Measurements from ENCODE around the gene GFRA1.

Gene GFRA1

DNA sequence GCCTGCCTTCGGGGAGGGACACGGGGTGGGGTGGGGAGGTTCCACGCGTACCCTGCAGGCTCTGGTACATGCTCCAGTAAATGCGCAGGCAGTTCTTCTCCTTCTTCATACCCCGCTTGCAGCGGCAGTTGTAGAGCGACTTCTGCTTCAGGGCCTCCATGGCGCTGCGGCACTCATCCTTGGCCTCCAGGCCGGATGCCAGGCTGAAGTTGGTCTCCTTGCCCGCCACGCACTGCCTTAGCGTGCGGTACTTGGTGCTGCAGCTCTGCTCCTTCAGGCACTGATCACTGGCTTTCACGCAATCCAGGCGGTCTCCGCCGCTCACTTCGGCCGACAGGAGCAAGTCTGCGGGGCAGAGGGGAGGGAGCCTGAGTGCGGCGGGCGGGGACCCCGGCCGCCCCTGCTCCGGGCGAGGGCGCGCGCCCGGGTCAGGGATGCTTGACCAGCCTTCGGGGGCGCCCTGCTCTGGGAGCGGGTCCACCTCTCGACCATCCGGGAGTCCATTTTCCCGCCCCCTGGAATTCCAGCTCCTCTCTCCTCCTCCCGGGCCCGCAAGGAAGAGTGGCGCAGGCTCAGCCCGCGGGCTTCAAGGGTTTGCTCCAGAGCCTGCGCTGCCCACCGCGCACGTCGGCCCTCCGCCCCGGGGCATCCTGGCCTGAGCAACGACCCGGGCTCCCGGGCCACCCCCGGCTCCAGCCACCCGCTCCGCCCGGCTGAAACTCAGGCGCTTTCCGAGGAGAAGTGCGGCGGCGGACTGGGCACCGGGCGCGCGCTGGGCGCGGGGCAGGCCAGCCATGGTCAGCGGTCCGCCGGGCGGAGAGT is 2.0 kb downstream of the GFRA1 start:
- no peak for DNase-seq

DNA sequence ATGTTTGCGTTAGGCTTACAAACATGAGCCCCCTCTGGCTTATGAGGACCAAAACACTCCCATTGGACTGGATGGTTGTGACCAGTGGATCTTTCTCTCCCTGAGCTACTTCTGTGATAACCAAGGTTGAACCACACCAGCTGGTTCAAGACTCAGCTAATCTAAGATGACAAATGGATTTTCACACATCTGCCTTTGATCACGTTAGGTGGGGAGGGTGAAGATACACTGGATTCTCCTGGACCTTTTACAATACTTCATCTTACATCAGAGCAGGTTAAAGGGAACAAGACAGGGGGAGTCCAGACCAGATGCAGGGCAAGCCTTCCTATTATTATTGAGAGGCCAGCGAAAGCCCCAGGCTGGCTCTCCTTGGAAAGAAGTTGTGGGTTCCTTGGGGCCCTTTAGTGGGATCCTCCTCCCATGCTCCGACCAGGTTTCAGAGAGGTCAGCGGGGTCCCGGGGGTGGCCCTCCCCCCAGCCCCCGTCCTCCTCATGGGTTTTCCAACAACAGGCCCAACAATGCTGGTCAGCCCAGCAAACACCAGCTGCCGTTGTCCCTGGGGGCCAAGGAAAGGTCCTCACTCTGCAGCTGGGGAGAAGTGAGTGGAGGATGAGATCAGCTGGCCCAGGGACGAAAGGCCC is 2.8 kb downstream of the GFRA1 start:
- no peak for DNase-seq

DNA sequence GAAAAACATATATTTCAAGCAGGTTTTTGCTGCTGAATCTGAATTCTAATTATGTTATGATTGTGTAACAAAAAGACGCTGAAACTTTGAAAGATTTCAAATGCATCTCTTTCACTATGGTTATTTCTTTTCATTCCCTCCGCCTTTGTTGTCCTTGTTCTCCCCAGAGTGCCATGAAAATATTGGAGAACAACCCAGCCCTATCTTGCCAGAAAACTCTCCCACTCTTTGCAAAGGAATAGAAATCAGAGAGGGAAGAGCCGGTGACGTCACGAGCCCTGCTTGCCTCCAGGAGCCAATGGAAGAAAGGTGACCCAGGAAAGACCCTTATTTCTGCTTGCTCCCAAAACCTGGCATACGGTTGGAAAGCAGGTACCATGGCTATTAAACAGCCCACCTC is 3.4 kb downstream of the GFRA1 start:
- DNase-seq: no peak

DNA sequence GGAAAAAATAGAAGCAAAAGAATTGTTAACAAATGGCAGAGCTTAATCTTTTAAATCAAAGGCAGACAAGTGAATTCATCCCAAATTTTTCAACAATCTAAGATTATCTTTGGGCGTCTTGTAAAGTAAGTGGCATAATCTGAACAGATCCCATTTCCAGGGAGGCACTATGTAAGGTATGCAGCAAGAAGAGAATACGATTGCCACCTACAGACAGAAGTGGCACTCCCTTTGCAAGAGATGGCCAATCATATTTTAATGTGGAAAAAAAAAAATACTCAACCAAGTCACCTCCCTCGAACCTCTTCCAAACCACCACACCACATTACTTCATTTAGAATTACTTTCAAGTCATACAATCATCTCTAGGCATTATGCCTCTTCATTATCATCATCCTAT is 4.0 kb downstream of the GFRA1 start:
- no peak for DNase-seq

DNA sequence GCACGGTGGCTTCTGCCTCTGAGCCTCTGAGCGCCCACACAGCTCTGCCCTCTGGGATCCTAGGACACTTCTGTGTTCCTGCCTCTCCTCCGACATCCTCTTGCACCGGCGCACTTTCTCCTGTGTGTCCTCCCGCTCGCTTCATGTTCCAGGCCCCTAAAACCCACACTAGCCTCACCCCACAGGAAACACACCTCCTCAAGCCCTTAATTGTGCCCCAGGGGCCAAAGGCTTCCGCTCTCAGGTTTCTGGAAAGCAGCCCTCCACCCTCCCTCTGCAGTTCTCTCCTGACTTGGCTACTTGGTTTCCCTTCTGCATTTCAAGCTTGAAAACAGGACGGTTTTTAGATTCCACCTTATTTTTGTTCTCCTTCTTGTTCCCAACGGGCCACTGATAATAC is 7.3 kb downstream of the GFRA1 start:
- DNase-seq: no peak

DNA sequence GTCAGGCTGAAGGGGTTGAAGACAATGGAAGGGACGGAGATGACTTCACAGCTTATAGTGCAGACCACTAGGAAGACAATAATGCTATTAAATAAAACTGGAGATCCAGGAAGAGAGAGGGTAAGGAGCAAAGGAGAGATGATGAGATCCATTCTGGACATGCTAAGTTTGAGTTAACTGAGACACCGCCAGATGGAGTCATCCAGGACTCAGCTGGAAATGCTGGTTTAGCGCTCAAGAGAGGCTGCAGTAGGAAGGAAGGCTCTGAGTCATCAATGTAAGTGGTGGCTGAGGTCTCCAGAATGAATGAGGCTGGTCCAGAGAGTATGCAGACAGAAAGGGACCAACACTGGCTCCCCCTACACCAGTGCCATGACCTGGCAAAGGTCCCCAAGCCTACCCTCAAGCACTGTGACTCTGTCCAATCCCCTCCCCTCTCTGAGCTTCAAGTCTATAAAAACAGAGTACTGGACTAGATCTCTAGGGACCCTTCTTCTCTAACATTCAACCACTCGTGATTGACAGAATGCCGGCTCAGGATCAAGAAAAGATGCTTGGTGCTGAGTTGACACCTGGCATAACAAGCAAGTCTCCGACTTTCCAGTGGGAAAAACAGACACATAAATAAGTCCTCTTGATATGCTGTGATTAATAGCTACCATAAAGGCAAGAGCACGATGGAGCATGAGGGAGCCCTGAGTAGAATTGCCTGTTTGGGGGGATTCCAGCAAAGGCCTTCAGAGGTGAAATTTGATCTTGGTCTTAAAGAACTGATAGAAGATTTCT is 8.9 kb downstream of the GFRA1 start:
- DNase-seq: no peak

DNA sequence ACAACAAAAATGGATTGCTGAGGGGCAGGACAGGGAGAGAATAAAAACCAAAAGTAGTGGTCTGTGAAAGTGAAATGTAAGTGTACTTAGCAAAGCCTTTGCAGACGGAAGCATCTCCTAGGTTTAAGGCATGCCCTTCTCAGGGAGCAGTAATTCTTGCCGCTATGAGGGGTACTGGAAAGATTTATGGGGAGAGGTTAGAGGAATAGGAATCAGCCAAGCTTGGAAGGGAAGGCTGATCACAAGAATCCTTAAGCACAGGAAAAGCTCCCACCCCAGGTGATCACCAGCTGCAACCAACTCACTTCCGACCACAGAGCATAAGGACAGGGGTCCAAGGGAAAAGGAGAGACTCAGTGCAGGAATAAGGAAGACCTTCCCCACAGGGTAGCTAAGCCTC is 10.3 kb downstream of the GFRA1 start:
- DNase-seq: no peak

DNA sequence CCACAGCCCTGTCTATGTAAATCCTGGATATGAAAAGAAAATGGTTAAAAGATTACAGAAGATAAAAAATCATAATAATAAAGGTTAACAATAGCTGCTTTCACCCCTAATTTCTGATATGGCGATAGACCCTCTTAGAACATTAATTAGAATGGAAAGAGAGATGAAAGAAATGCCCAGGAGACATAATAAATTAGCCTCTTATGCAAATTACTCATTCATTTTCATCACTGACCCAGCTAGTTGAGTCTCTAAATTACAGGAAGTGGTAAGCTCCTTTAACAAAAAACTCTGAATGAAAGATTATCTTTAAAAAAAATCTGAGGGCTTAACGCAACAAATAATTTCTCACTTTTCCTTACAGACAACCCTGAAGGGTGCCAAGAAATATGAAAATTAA is 12.4 kb downstream of the GFRA1 start:
- no peak for DNase-seq

DNA sequence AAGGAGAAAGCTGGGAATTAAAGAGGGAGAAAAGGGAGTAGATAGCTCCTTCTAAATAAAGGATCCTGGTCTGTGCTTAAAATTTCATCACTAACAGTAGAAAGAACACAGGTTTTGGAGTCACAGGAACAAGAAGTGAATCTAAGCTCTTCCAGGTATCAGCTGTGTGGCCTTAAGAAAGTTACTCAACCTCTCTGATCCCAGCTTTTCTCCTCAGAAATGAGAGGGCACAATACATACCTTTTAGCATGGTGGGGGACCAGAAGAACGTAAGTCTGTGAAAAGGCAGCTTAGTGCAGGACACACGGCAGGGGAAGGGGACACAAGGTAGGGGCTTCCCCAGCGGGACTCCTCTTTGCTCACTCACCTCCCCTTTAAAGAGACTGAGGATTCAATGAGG is 13.4 kb downstream of the GFRA1 start:
- DNase-seq: no peak

DNA sequence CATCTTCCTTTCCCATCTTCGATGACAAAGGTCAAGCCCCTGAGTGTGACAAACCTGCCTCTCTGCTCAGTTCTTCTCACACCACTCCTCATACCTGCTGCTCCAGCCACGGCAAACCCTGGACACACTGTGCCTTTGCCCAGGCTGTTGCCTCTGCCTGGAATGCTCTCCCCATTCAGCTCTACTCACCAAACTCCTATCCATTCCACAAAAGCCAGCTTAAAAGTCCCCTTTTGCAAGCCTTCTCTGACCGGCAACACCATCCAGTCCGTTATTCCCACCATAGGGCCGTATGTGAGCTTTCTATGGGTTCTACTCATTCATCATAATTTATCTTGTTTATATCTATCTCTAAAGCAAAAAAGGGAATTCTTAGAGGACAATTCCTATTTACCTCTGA is 15.2 kb downstream of the GFRA1 start:
- no peak for DNase-seq

DNA sequence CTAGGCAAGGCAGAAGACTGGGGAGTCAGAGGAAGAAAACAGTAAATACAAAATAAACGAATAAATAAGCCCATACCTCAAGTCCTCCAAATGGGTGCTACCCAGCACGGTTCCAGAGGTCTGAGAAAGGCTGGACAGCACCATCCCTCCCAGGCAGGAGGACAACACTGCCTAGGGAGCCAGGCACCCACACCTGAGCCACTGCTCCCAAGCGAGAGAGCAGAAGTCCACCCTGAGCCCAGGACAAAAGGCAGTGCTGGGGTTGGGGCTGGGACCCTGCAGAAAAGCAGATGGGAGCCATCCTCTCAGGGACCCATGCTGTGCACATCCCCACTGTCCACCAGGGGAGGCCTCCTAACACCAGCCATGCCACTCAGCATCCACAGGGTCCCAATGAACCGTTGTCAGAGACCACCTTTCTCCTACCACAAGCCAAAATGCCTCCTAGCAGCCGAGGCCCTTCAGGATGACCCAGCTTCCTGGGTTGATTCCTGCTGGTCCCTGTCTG is 16.2 kb downstream of the GFRA1 start:
- DNase-seq: no peak

DNA sequence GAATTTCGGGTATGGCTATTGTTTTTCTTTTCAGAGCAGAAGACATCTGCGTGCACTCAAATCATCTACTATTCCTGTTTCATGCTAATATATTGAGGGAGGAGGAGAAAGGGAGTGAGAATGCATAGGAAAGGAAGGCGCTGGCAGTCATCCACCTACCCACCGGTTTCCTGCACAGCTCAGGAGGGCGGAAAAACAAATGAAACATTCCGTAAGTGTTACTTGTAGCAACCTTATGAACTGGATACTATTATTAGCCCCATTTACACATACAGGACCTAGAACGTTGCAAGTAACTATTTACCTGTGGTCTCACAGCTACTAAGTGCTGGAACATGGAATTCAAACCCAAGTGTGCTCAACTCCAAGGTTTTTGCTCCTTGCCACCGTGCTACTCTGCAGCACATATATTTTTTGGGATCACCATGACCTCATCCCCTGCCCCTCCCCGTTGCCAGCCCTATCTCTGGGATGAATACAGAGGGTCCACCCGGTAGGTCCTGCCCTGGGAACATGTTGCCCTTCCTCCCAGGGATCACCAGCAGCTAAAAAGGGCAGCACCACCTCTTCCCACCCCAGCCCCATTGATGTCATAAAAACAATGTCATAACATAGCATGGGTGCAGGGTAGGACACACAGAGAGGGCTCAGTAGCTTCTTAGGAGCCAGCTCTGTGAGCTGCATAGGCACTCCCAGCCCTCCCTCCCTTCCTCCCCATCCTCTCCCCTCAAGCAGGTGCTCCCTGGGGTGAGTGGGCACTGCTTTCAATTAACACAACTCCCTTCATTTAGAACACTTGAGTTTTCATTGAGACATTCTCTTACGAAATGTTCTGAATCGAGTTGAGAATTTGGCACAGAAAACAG is 16.9 kb downstream of the GFRA1 start:
- DNase-seq: no peak

DNA sequence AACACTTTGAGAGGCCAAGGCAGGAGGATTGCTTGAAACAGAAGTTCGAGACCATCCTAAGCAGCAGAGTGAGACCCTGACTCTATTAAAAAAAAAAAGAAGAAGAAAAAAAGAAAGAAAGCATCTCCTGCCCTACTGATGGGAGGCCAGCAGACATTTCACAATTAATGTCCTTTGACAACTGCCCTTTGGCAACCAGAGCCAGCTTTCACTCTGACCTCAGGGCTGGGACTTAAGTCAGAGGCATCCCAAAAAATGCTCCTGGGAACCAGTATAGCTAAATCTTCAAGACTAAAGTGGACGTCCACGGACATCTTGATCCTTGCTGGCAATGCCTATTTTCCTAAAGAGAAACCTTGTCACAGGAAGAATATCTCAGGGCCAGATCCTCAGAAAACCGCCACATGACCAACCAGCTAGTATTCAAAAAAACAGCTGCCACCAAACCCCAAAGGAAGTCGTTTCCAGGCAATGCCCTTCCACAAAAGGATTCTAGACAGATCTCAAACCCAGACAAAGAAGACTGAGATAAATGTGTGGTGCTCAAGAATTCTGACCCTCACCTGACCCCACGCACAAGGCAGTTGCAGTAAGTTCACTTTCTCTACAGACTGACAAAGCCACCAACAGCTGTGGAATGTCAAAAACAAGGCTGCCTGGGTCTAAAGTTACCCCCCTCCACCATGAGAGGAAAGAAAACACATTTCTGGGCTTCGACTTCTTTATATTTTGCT is 18.4 kb downstream of the GFRA1 start:
- no peak for DNase-seq

DNA sequence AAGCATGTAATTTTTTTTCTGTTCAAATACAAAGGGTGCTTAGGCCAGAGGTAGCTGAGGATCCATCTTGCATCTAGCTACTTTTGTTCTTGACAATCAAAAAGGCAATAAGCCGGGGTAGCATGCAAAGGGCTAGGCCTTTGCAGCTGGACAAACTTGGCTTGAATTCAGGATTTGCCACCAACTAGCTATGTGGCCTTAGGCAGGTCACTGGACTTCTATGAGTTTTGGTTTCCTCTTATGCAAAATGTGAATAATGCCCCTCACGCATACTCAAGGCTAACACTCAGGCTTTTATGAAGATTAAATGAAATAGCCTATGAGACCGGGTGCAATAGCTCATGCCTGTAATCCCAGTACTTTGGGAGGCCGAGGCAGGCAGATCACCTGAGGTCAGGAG is 19.3 kb downstream of the GFRA1 start:
- no peak for DNase-seq

DNA sequence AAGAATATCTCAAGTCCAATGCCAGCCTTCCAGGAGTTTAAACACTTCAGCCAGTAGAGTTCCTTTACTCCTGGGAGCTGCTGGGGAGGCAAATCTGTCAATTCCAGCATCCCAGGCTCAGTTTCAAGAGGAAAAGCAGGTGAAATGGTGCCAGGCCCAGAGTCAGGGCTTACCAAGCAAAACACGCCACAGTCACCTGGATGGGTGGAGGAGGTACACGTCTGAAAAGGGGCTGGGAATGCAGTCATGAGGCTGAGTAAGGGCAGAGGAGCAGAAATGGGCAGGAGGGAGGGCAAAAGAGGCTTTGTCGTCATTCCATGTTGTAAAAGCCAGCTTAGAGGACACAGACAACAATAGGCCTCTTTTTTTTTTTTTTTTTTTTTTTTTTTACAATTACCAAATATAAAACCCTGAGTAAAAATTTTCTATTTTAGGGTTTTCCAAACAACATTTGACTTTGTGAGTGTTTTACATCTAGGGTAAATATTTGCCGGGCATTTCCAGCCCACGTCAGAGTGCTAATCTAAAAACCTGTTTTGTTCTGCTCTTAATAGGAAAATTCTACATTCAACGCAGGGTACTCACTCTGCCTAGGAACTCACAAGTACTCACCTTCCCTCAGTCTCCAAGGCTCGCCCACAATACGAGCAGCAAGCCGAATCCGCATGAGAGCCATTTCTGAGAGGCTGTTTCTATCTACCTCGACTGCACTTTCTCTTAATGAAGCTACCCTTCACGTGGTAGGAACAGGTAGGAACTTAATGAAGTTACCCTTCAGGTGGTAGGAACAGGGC is 21.2 kb downstream of the GFRA1 start:
- no peak for DNase-seq

DNA sequence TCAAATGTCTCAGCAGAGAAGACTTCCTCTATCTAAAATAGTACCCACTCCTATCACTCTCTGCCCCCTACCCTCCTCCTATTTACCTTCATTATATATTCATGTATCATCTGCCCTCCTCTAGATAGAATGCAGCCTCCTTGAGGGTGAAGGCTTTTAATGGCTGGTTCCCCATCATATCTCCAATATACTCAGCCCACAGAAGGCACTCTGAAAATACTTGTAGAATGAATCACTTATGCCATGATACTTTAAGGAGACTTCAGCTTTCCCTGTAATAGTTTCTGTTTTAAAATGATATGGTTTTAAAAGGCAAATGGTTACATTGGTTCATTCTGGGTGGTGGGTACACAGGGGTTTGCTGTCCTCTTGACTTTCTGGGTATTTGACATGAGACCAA is 25.3 kb downstream of the GFRA1 start:
- no peak for DNase-seq

DNA sequence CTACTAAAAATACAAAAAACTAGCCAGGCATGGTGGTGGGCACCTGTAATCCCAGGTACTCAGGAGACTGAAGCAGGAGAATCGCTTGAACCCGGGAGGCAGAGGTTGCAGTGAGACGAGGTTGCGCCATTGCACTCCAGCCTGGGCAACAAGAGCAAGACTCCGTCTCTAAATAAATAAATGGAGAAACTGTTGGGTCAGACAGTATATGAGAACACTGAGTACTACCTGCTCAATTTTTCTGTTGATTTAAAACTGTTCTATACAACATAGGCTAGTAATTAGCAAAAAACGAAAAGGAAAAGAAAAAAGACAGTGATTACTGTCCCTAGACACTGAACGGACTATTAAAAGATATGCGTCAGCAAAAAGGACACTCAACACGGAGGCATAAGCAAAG is 26.7 kb downstream of the GFRA1 start:
- no peak for DNase-seq

DNA sequence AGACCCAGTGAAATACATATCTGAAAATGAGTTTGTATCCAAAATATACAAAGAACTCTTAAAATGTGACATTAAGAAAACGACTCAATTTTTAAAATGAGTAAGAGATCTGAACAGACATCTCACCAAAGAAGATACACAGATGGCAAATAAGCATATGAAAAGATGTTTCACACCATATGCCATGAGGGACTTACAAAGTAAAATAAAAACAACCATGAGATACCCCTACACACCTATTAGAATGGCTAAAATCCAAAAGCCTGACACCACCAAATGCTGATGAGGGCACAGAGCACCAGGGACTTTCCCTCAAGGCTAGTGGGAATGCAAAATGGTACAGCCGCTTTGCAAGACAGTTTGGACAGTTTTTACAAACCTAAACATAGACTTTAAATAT is 27.9 kb downstream of the GFRA1 start:
- DNase-seq: no peak

DNA sequence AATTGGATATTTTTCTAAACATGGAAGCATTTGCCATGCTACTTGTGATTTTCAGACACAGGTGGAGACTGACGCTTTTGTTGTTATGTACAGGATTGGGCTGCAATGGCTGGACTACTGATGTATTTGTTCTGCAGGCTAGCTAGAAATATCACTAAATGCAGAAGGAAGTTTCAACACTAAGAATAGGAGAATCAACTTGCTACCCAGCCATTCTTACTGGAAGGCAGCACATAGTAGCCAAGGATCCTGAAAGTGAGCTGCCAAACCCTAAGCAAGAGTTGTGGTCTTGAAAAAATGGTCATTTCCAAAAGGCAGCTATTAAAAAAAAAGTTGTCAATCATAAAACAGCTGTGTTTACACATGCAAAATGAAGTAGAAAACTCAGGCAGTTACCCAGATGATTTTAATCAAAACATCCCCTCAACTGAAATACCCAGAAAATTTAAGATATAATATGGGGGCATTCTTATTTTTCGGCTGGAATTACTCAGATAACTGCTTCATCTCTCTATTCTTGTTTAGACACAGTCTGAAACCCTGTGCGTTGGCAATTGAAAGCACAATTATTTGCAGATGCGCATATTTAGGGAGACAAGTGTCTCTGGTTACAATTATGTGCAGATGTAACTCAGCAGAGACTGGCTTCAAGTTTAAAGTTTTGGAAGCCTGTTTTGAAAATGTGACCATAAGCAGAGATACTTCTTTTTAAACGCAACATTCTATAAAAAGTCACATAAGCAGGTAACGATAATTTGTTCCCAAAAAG is 31.2 kb downstream of the GFRA1 start:
- DNase-seq: no peak

DNA sequence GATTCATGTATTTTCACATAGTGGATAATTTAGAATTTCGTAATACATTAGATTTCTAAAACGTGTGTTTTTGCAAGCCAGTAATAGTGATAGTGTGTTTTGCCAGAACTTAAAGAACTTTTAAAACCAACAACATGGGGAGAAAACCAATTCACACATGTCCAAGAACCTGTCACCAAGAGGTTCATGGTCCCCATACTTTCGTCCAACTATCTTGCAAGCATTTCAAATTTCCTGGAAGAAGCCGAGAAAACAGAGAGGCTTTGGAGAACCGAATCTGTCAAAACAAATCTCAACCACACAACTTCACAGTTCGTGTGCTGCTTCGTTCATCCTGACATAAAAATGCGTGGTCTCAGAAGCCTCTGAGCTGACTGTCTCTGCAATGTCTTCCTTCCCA is 31.9 kb downstream of the GFRA1 start:
- no peak for DNase-seq

Data from T-helper 9 cell (primary cell).